ENCODE results near the gene SCN10A.

SCN10A gene

GRCh38 chr3:38816026-38816425 lies at the start of gene SCN10A:
SCN10A (minus strand) TSS chr3:38816217; CDS start chr3:38794010, 22,207 bp downstream.
- no peak for DNase-seq

- DNase-seq, result no peak
These were observed 37.0 kb upstream of the SCN10A start for GRCh38 chr3:38853011-38853410.

GRCh38 chr3:38843898-38844297 lies 27.9 kb upstream of the SCN10A start:
- DNase-seq, result peak; percentile 22

GRCh38 chr3:38842266-38842965 lies 26.4 kb upstream of the SCN10A start:
- DNase-seq, result no peak

GRCh38 chr3:38840987-38841386 lies 25.0 kb upstream of the SCN10A start:
- no peak for DNase-seq

- no peak for DNase-seq
These were observed 21.3 kb upstream of the SCN10A start for GRCh38 chr3:38837358-38837757.

GRCh38 chr3:38836561-38836960 lies 20.5 kb upstream of the SCN10A start:
- no peak for DNase-seq

- no peak for DNase-seq
These were observed 19.9 kb upstream of the SCN10A start for GRCh38 chr3:38835939-38836338.

GRCh38 chr3:38834717-38835116 lies 18.7 kb upstream of the SCN10A start:
- no peak for DNase-seq

GRCh38 chr3:38834110-38834509 lies 18.1 kb upstream of the SCN10A start:
- peak; percentile 57 for DNase-seq

GRCh38 chr3:38829404-38829803 lies 13.4 kb upstream of the SCN10A start:
- DNase-seq, result peak; percentile 10

- no peak for DNase-seq
These were observed 12.7 kb upstream of the SCN10A start for GRCh38 chr3:38828681-38829080.

GRCh38 chr3:38827791-38828190 lies 11.8 kb upstream of the SCN10A start:
- no peak for DNase-seq

- no peak for DNase-seq
These were observed 10.0 kb upstream of the SCN10A start for GRCh38 chr3:38826001-38826400.

GRCh38 chr3:38824349-38824748 lies 8.3 kb upstream of the SCN10A start:
- no peak for DNase-seq

- DNase-seq, result no peak
These were observed 7.7 kb upstream of the SCN10A start for GRCh38 chr3:38823722-38824121.

GRCh38 chr3:38823186-38823585 lies 7.2 kb upstream of the SCN10A start:
- DNase-seq, result no peak

- DNase-seq, result no peak
These were observed 4.2 kb downstream of the SCN10A start for GRCh38 chr3:38811822-38812221.

- DNase-seq, result no peak
These were observed 10.1 kb downstream of the SCN10A start for GRCh38 chr3:38805765-38806386.

GRCh38 chr3:38805004-38805403 lies 11.0 kb downstream of the SCN10A start:
- no peak for DNase-seq

GRCh38 chr3:38800511-38800910 lies 15.5 kb downstream of the SCN10A start:
- no peak for DNase-seq

- DNase-seq, result no peak
These were observed 22.3 kb downstream of the SCN10A start for GRCh38 chr3:38793721-38794120.

GRCh38 chr3:38792983-38793382 lies 23.0 kb downstream of the SCN10A start:
- no peak for DNase-seq

- no peak for DNase-seq
These were observed 33.9 kb downstream of the SCN10A start for GRCh38 chr3:38782148-38782547.

- DNase-seq, result no peak
These were observed 42.5 kb downstream of the SCN10A start for GRCh38 chr3:38773528-38773927.

All from NCI-H69 (cell line).